ENCODE results near the gene HYCC2. TPM values are rescaled to one million over a fixed set of nuclear protein-coding genes. Genes with fewer than 3 reads are reported as not detected.

HYCC2 gene
- polyA plus RNA-seq, 3 donors: 6.8 to 10.2 (median 7.7) TPM

DNA sequence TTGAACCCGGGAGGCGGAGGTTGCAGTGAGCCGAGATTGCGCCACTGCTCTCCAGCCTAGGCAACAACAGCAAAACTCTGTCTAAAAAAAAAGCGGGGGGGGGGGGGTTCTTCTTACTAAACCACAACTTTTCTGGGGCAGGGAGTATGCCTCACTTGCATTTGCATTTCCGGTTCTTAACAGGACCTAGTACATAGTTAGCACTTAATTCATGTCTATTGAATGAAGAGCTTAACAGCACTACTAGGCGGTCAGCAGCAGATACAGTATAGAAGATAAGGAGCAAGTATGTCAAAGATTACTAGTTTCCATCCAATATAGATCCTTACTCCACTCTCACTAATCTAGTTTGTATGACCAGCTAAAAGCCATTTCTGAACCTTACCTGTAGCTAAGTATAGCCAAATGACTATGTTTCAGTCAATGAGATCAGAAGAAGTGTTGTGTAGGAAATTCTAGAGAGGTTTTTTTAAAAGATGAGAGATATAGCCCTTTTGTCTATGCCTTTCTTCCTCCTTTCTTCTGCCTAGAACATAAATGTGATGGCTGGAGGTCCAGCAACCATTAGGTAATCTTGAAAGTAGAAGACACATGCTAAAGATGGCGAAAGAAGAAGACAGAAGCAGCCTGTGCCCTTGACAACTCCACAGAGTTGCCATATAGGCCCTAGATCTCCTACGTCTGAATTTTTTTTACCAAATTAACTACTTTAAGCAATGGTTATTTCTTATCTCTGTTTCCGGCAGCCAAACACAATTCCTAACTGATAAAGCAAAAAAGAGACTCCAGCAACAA, 11.3 kb downstream of the HYCC2 start:
- WGBS (ENCODE audit: insufficient coverage): 20% methylated on average over 1 of the region's 10 CpGs
- TF ChIP-seq, protein P1, sequence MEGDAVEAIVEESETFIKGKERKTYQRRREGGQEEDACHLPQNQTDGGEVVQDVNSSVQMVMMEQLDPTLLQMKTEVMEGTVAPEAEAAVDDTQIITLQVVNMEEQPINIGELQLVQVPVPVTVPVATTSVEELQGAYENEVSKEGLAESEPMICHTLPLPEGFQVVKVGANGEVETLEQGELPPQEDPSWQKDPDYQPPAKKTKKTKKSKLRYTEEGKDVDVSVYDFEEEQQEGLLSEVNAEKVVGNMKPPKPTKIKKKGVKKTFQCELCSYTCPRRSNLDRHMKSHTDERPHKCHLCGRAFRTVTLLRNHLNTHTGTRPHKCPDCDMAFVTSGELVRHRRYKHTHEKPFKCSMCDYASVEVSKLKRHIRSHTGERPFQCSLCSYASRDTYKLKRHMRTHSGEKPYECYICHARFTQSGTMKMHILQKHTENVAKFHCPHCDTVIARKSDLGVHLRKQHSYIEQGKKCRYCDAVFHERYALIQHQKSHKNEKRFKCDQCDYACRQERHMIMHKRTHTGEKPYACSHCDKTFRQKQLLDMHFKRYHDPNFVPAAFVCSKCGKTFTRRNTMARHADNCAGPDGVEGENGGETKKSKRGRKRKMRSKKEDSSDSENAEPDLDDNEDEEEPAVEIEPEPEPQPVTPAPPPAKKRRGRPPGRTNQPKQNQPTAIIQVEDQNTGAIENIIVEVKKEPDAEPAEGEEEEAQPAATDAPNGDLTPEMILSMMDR (IDR thresholded peaks at IDR 0.05): no peak
- Histone ChIP-seq H3K9me3 (replicated peaks in 1 of 2; ENCODE audit: control insufficient read depth in 1 of 2, insufficient read depth in 1 of 2, low read length in 2 of 2) (no peaks in the 10 kb centered on the region), H4K20me1 (ENCODE audit: insufficient read depth, low read length) (peaks cover 71% of the 10 kb centered on the region), H3K4me1 (ENCODE audit: control insufficient read depth in 1 of 2, insufficient read depth in 2 of 2, low read length in 2 of 2) (peaks cover 7 to 38% of the 10 kb centered on the region in 2 donors), H3K27me3 (ENCODE audit: control insufficient read depth in 2 of 2, insufficient read depth in 2 of 2, low read length in 2 of 2) (no peaks in the 10 kb centered on the region), H3K4me2 (replicated peaks; ENCODE audit: extremely low read depth, low read length, poor library complexity, severe bottlenecking) (no peak overlapping the region), H3K36me3 (replicated peaks in 1 of 2; ENCODE audit: control insufficient read depth in 1 of 2, insufficient read depth in 2 of 2, low read length in 2 of 2) (peaks cover 0 to 30% of the 10 kb centered on the region in 2 donors), H3K4me3 (replicated peaks in 1 of 3; ENCODE audit: low read depth in 2 of 3, low read length in 3 of 3) (no peak overlapping the region), H2AFZ (ENCODE audit: insufficient read depth, low read depth, low read length, poor library complexity, severe bottlenecking) (no peak overlapping the region), H3K9ac (ENCODE audit: insufficient read depth, low read length, poor library complexity, severe bottlenecking) (no peak overlapping the region), H3K27ac (ENCODE audit: low read depth in 1 of 2, low read length in 2 of 2) (peak overlapping the region in 1 of 2 donors; percentile 50), H3K79me2 (ENCODE audit: insufficient read depth, low read length) (peaks cover 94% of the 10 kb centered on the region)
- intact Hi-C loops (cut with micrococcal nuclease): no loop called here
- H3K4me1 Mint-ChIP-seq: peaks cover 42% of the 10 kb centered on the region
- no peaks in the 10 kb centered on the region for H3K9me3 Mint-ChIP-seq
- peaks cover 15 to 31% of the 10 kb centered on the region in 2 donors for H3K36me3 Mint-ChIP-seq
- H3K27ac Mint-ChIP-seq: peak overlapping the region; percentile 35 to 90 (median 84)
- peak overlapping the region in 1 of 2 donors; percentile 16 for H3K4me3 Mint-ChIP-seq
- DNase-seq: peak in 1 of 3 donors; percentile 22
- H3K27me3 Mint-ChIP-seq (ENCODE audit: low read depth in 3 of 3): peaks cover 0 to 1% (median 0%) of the 10 kb centered on the region in 3 donors

- DNase-seq: no peak
- Histone ChIP-seq H3K79me2 (ENCODE audit: insufficient read depth, low read length) (peaks cover 98% of the 10 kb centered on the region), H3K4me3 (replicated peaks in 1 of 3; ENCODE audit: low read depth in 2 of 3, low read length in 3 of 3) (no peak overlapping the region), H3K4me2 (replicated peaks; ENCODE audit: extremely low read depth, low read length, poor library complexity, severe bottlenecking) (no peak overlapping the region), H3K9ac (ENCODE audit: insufficient read depth, low read length, poor library complexity, severe bottlenecking) (no peak overlapping the region), H3K27me3 (ENCODE audit: control insufficient read depth in 2 of 2, insufficient read depth in 2 of 2, low read length in 2 of 2) (no peaks in the 10 kb centered on the region), H4K20me1 (ENCODE audit: insufficient read depth, low read length) (peaks cover 76% of the 10 kb centered on the region), H3K9me3 (replicated peaks in 1 of 2; ENCODE audit: control insufficient read depth in 1 of 2, insufficient read depth in 1 of 2, low read length in 2 of 2) (no peaks in the 10 kb centered on the region), H3K27ac (ENCODE audit: low read depth in 1 of 2, low read length in 2 of 2) (peak overlapping the region in 1 of 2 donors; percentile 67), H3K36me3 (replicated peaks in 1 of 2; ENCODE audit: control insufficient read depth in 1 of 2, insufficient read depth in 2 of 2, low read length in 2 of 2) (peaks cover 0 to 39% of the 10 kb centered on the region in 2 donors), H2AFZ (ENCODE audit: insufficient read depth, low read depth, low read length, poor library complexity, severe bottlenecking) (no peak overlapping the region), H3K4me1 (ENCODE audit: control insufficient read depth in 1 of 2, insufficient read depth in 2 of 2, low read length in 2 of 2) (peaks cover 7 to 38% of the 10 kb centered on the region in 2 donors)
- H3K27me3 Mint-ChIP-seq (ENCODE audit: low read depth in 3 of 3): peaks cover 0 to 1% (median 0%) of the 10 kb centered on the region in 3 donors
- TF ChIP-seq, protein P1 (IDR thresholded peaks at IDR 0.05): no peak
- no peaks in the 10 kb centered on the region for H3K9me3 Mint-ChIP-seq
- H3K36me3 Mint-ChIP-seq: peaks cover 21 to 34% of the 10 kb centered on the region in 2 donors
- H3K27ac Mint-ChIP-seq: peak overlapping the region in 3 of 7 donors; percentile 8 to 35 (median 33)
- H3K4me3 Mint-ChIP-seq: no peak overlapping the region
- peaks cover 40% of the 10 kb centered on the region for H3K4me1 Mint-ChIP-seq
- intact Hi-C loops (cut with micrococcal nuclease): no loop called here
- WGBS (ENCODE audit: insufficient coverage): 100% methylated on average over 1 of the region's 1 CpG
These were observed 12.6 kb downstream of the HYCC2 start for GRCh38 chr2:201058914-201059313.

All from CD14-positive monocyte (primary cell).